ENCODE results near the gene LAIR1.

Gene LAIR1

GRCh38 chr19:54317108-54317964, 47.4 kb downstream of the LAIR1 start:
- no peak for DNase-seq (ENCODE audit: low read depth)

DNA sequence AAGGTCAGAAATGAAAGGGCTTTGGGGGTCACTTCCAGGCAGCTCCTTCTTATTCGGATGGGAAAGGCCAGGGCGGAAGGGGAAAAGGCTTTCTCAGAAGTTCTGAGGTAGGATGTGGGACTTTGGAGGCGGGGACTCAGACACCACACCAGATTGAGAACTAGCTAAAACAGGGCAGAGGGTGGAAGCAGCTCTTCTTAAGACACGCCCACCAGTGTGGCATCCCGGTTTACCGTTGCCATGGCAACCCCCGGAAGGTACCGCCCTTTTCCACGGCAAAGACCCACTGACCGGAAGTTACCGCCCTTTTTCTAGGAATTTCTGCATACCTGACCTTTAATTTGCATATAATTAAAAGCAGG, 48.0 kb downstream of the LAIR1 start:
- no peak for DNase-seq (ENCODE audit: low read depth)

- no peak for DNase-seq (ENCODE audit: low read depth)
These were observed 48.8 kb downstream of the LAIR1 start for GRCh38 chr19:54315956-54316355.

DNA sequence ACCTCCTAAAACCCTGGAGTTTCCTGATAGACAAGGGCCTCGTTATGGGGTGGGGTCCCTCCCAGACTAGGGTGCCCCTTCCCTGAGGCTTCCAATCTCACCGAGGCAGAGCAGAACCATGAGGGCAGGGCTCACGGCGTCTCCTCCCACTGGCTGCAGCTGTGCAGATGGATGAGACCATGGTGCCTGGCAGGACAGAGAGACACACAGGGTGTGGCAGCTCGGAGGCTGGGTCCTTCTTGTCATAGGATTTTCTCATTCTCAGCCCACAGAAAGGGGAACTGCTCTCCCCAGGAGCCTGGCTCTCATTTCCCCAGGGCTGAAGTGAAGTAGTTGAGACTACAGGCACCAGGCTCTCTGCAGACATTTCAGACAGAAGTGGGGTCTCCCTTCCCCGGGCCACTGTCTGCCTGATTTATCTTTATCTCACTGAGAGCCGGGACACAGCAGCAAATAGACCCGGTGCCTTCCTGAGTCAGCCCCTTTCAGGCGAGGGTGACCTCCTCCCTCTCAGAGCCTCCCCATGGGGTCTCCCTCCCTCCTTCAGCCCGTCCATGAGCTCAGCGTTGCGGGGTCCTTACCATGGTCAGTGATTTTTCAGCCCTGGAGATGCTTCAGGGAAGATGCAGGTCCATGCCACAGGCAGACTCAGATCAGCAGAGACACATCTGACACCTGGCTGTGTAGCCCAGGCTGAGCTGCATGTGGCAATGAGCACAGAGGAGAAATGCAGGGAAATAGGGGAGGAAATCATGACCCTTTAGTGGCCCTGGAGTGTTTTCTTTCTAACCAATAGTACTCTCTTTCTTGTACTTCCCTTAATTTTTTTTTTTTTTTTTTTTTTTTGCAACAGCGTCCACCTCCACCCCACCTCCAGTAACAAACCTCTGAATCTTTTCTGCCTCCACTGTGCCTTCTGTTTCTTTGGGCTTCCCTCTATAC, 52.0 kb downstream of the LAIR1 start, which contains the start of gene LILRA5:
LILRA5 (minus strand) TSS at position 731 of the 942 bp plus-strand sequence; CDS start at position 584, 147 bp downstream.
- no peak for DNase-seq (ENCODE audit: low read depth)

- no peak for DNase-seq (ENCODE audit: low read depth)
These were observed 52.7 kb downstream of the LAIR1 start for GRCh38 chr19:54312011-54312410.

- no peak for DNase-seq (ENCODE audit: low read depth)
These were observed 53.2 kb downstream of the LAIR1 start for GRCh38 chr19:54311486-54311885.

DNA sequence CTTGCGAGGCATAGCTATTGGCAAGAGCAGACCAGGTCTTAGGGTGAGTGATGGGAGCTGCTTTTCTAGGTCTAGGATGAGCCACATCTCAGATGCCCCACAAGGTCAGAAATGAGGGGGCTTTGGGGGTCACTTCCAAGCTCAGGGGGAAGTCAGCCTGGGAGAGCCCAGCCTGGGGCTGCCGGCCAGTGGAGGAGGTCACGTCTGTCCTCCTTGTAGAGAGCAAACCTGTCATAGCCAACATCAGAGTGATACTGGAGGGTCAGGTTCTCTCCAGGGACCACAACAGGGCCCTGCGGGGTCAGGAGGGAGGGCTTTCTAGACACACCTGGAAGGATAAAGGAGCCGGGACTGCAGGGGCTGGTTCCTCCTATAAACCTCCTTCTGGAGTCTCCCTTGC, 54.2 kb downstream of the LAIR1 start:
- DNase-seq (ENCODE audit: low read depth), result no peak

DNA sequence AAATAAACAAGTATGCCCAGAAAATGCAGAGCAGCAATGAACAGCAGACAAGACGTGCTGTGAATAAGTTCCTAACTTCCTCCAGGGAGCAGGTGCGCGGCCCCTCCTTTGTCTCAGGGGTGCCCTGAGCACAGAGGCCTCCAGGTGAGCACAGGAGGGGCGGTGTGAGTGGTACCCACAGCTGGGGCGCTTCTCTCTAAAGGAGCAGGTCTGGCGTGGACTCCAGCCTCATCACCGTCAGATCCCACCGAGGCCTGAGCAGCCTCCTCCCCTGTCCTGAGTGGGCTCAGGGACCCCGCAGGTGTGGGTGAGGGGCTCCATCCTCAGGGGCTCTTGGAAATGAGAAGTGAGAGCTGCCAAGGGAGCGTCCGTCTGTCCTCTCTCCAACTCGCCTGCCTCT, 54.9 kb downstream of the LAIR1 start:
- DNase-seq (ENCODE audit: low read depth), result no peak

DNA sequence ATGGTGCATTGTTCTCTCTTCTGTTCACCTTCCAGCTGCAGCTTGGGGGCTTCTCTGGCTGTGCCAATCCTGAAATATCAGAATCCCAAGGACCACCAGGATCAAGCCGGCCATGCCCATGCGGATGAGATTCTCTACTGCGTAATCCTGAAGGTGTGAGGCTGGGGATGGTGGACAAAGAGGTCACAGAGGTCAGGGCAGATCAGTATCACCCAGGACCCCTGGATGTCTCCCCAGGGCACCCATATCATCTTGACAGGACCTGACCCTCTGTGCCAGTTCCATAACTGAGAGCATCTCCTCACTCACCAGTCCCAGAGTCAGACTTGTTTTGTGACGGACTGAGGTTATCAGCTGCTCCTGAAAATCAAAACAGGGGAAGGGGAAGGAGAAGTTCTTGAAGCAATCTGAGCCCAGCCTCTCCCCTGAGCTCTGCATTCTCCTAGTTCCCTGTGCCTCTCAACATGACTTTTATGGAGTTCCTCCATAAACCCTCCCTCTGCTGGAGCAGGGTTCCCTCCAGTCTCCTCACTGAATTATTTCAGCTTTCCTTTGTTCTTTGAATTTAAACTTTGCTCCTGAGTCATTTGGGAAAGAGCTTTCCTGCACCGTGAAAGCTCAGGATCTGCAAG, 57.2 kb downstream of the LAIR1 start:
- DNase-seq (ENCODE audit: low read depth), result no peak

DNA sequence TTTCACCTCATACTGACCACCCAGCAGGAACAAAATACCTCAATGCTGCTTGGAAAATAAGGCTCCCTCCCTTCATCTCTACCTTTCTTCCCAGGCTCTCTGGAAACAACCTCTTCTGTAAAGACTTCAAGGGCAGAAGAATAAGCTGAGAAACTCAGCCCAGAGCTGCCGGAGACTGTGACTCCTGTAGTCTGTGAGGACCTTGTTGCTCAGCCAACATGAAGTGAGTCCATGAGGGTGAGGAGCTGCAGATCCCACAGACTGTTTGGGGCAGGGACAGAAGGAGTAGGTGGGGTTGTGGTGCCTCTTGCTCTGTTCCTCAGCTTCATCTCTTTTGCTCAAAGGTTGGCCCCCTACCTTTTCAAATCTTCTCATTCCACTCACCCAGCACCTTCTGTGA, 59.6 kb downstream of the LAIR1 start:
- DNase-seq (ENCODE audit: low read depth), result no peak

GRCh38 chr19:54302257-54302656, 62.5 kb downstream of the LAIR1 start:
- DNase-seq (ENCODE audit: low read depth), result no peak
